ENCODE data around the gene SLC1A3.

DNA sequence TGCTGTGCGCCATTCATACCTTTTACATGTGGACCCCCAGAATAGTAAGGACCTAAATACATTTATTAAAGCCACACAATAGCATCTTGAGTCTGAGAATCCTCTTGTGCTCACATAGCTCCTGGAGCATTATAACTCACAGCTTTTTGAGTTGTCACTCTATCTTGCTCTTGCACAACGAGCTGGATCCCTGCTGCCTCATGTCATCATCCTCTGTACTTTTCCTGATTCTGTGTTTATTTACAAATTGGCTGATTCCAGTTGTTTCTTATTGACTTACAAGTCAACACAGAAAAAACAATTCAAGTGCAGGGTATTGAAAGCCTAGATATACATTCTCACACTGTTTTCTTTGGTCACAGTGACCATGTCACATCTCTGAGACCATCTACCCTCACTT, 112.9 kb downstream of the SLC1A3 start:
- TF ChIP-seq, protein P1, sequence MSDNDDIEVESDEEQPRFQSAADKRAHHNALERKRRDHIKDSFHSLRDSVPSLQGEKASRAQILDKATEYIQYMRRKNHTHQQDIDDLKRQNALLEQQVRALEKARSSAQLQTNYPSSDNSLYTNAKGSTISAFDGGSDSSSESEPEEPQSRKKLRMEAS (IDR thresholded peaks at IDR 0.05): no peak
- no peak for TF ChIP-seq ZBTB7A (IDR thresholded peaks at IDR 0.05; ENCODE audit: low read depth)
- TF ChIP-seq FOXM1 (IDR thresholded peaks at IDR 0.05; ENCODE audit: borderline replicate concordance, low read depth): no peak
- no peak for TF ChIP-seq RAD21 (IDR thresholded peaks at IDR 0.05; ENCODE audit: low read depth)
- TF ChIP-seq TCF12 (IDR thresholded peaks at IDR 0.05; ENCODE audit: low read depth): no peak
- TF ChIP-seq TAF1 (IDR thresholded peaks at IDR 0.05; ENCODE audit: low read depth): no peak
- TF ChIP-seq, protein P2, sequence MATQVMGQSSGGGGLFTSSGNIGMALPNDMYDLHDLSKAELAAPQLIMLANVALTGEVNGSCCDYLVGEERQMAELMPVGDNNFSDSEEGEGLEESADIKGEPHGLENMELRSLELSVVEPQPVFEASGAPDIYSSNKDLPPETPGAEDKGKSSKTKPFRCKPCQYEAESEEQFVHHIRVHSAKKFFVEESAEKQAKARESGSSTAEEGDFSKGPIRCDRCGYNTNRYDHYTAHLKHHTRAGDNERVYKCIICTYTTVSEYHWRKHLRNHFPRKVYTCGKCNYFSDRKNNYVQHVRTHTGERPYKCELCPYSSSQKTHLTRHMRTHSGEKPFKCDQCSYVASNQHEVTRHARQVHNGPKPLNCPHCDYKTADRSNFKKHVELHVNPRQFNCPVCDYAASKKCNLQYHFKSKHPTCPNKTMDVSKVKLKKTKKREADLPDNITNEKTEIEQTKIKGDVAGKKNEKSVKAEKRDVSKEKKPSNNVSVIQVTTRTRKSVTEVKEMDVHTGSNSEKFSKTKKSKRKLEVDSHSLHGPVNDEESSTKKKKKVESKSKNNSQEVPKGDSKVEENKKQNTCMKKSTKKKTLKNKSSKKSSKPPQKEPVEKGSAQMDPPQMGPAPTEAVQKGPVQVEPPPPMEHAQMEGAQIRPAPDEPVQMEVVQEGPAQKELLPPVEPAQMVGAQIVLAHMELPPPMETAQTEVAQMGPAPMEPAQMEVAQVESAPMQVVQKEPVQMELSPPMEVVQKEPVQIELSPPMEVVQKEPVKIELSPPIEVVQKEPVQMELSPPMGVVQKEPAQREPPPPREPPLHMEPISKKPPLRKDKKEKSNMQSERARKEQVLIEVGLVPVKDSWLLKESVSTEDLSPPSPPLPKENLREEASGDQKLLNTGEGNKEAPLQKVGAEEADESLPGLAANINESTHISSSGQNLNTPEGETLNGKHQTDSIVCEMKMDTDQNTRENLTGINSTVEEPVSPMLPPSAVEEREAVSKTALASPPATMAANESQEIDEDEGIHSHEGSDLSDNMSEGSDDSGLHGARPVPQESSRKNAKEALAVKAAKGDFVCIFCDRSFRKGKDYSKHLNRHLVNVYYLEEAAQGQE (IDR thresholded peaks at IDR 0.05; ENCODE audit: low read depth): no peak
- no peak for TF ChIP-seq EP300 (IDR thresholded peaks at IDR 0.05; ENCODE audit: borderline replicate concordance)
